Endothelial cell of umbilical vein (primary cell): ENCODE results near the gene GNL2. TPM values are rescaled to one million over a fixed set of nuclear protein-coding genes. Genes with fewer than 3 reads are reported as not detected.

Experiments used
- BruUV-seq: library from RNA; stranded (reverse); fragments of 400-500 nt; replicated peaks from 2 replicates; lab custom pipeline; 2021; lab: Mats Ljungman, UMichigan
- CTCF ChIA-PET: fragments of 300-600, 350-600 bp; sonication (Branson Sonifier 250); formaldehyde crosslinking; loops from one replicate; lab custom pipeline; 2021; ENCODE audit warnings: antibody characterized with exemption, inconsistent platforms; lab: Charles Lee
- POLR2A ChIA-PET: fragments of 300-600, 350-600 bp; sonication (Branson Sonifier 250); formaldehyde crosslinking; loops from one replicate; lab custom pipeline; 2021; ENCODE audit warnings: antibody characterized with exemption, inconsistent platforms; lab: Charles Lee
- DNase-seq: peaks from one replicate; pipeline ENCODE4 v3.0.0-alpha.2; 2011; ENCODE audit warnings: low read depth, low spot score
- FAIRE-seq: peaks from 2 replicates; lab custom pipeline; 2011; peaks lifted over from hg19 to GRCh38; lab: Jason Lieb, UNC
- H2AFZ ChIP-seq: 2 replicates; pipeline ENCODE4 v1.6.0; 2012; ENCODE audit warnings: low read depth, low read length, control low read depth, inconsistent platforms
- H3K27ac ChIP-seq: 2 replicates; pipeline ENCODE4 v1.5.1; 2011; ENCODE audit warnings: low read depth, mild to moderate bottlenecking, control low read depth, low read length, moderate library complexity; ENCODE audit not compliant: insufficient read depth
- H3K27me3 ChIP-seq, 2 experiments: 2 replicates each; pipeline versions ENCODE4 v1.6.0 to v1.6.1; 2011; ENCODE audit warnings: low read length in 2 of 2, mixed read lengths in 1 of 2; ENCODE audit not compliant: control insufficient read depth in 2 of 2, insufficient read depth in 2 of 2
- H3K36me3 ChIP-seq, 2 experiments: 2 replicates in 1 of 2; 3 replicates in 1 of 2; pipeline ENCODE4 v1.5.1; 2011; ENCODE audit warnings: low read length in 2 of 2, mild to moderate bottlenecking in 1 of 2, moderate library complexity in 1 of 2; ENCODE audit not compliant: control insufficient read depth in 2 of 2, insufficient read depth in 2 of 2; ENCODE audit errors: extremely low read depth in 1 of 2
- H3K4me1 ChIP-seq: 3 replicates; pipeline ENCODE4 v1.5.1; 2011; ENCODE audit warnings: mild to moderate bottlenecking, low read length; ENCODE audit not compliant: control insufficient read depth, insufficient read depth; ENCODE audit errors: extremely low read depth
- H3K4me2 ChIP-seq: 2 replicates; pipeline ENCODE4 v1.6.1; 2011; ENCODE audit warnings: low read length, control low read depth, mixed read lengths; ENCODE audit not compliant: insufficient read depth
- H3K4me3 ChIP-seq, 3 experiments: fragments of 200-600 bp in 1 of 3; sonication (generic), shearing (Covaris generic) in 1 of 3; replicated peaks in 1 of 3; 2 replicates each; pipeline ENCODE4 v1.5.1; 2011 to 2016; ENCODE audit warnings: control low read depth in 3 of 3, low read length in 3 of 3, mild to moderate bottlenecking in 2 of 3, inconsistent platforms in 1 of 3, low read depth in 1 of 3, moderate library complexity in 1 of 3; ENCODE audit not compliant: insufficient read depth in 1 of 3
- H3K79me2 ChIP-seq: 2 replicates; pipeline ENCODE4 v1.6.0; 2012; ENCODE audit warnings: low read length, inconsistent platforms; ENCODE audit not compliant: control insufficient read depth, insufficient read depth
- H3K9ac ChIP-seq: replicated peaks from 2 replicates; pipeline ENCODE3; 2011; ENCODE audit warnings: low read length, control low read depth; ENCODE audit not compliant: insufficient read depth; ENCODE audit errors: extremely low read depth
- H3K9me1 ChIP-seq: replicated peaks from 3 replicates; pipeline ENCODE4 v1.6.0; 2011; ENCODE audit warnings: mild to moderate bottlenecking, low read length; ENCODE audit not compliant: control insufficient read depth, insufficient read depth; ENCODE audit errors: extremely low read depth
- H3K9me3 ChIP-seq: replicated peaks from 2 replicates; pipeline ENCODE4 v1.5.1; 2012; ENCODE audit warnings: low read length, inconsistent platforms; ENCODE audit not compliant: control insufficient read depth, insufficient read depth
- H4K20me1 ChIP-seq: replicated peaks from 2 replicates; pipeline ENCODE3; 2011; ENCODE audit warnings: mild to moderate bottlenecking, low read length; ENCODE audit not compliant: control insufficient read depth, insufficient read depth; ENCODE audit errors: extremely low read depth
- EZH2 ChIP-seq: IDR thresholded peaks from 2 replicates; pipeline ENCODE4 v1.6.1; 2012; ENCODE audit warnings: borderline replicate concordance, low read depth, mild to moderate bottlenecking, moderate library complexity, low read length, inconsistent platforms; ENCODE audit not compliant: severe bottlenecking
- FOS ChIP-seq: IDR thresholded peaks from 2 replicates; pipeline ENCODE4 v1.6.1; 2011; ENCODE audit warnings: mild to moderate bottlenecking, low read length, moderate library complexity, borderline replicate concordance; ENCODE audit not compliant: insufficient read depth
- GATA2 ChIP-seq: IDR thresholded peaks from 2 replicates; pipeline ENCODE4 v1.7.0; 2011; ENCODE audit warnings: low read depth, mild to moderate bottlenecking, moderate library complexity, mixed read lengths, low read length; ENCODE audit not compliant: insufficient read length, insufficient read depth
- JUN ChIP-seq: IDR thresholded peaks from 2 replicates; pipeline ENCODE4 v1.6.1; 2011; ENCODE audit warnings: borderline replicate concordance, low read depth; ENCODE audit not compliant: insufficient read length, insufficient read depth
- MAX ChIP-seq: IDR thresholded peaks from 2 replicates; pipeline ENCODE4 v1.6.1; 2011; ENCODE audit not compliant: insufficient read depth, insufficient read length
- MYC ChIP-seq: IDR thresholded peaks from one replicate; pipeline ENCODE4 v1.6.1; 2011; ENCODE audit warnings: mild to moderate bottlenecking, low read depth, low read length
- POLR2A ChIP-seq: IDR thresholded peaks from 2 replicates; pipeline ENCODE4 v1.6.1; 2012; ENCODE audit warnings: low read depth, mild to moderate bottlenecking, control low read depth, low read length
- POLR2AphosphoS5 ChIP-seq: IDR thresholded peaks from 2 replicates; pipeline ENCODE4 v1.6.1; 2012; ENCODE audit warnings: low read depth, mild to moderate bottlenecking, control low read depth, low read length, moderate library complexity; ENCODE audit not compliant: insufficient read depth
- dilution Hi-C: fragments of 300-500 bp; cut with MboI; formaldehyde crosslinking; loops from one replicate; pipeline ENCODE4 v1.15.0; 2019; ENCODE audit warnings: low sequenced_read_pairs; ENCODE audit not compliant: extremely low pct_ligation_motif_present
- intact Hi-C: fragments of 100-400 bp; cut with micrococcal nuclease; formaldehyde crosslinking; loops from one replicate; pipeline ENCODE4 v1.10.0; 2022
- polyA plus RNA-seq, 4 experiments: library from polyadenylated mRNA; depleted of rRNA in 3 of 4; stranded (reverse) in 3 of 4; unstranded in 1 of 4; fragments of >200 nt; gene quantifications; 2 replicates each; pipeline versions ENCODE4 v1.2.1 to v1.2.3, GENCODE V29; 2011 to 2012; ENCODE audit warnings: missing spikeins in 1 of 4
- total RNA-seq: library from RNA; stranded (reverse); gene quantifications from 2 replicates; pipeline ENCODE4 v1.2.3, GENCODE V29; 2021
- TF ChIP-seq, protein P1 (sequence below), 2 donors: IDR thresholded peaks; 1 replicate in 1 of 2; 2 replicates in 1 of 2; pipeline ENCODE4 v1.5.1; 2011; ENCODE audit warnings: low read length in 2 of 2, mild to moderate bottlenecking in 2 of 2, moderate library complexity in 2 of 2, control low read depth in 1 of 2, inconsistent platforms in 1 of 2, low read depth in 1 of 2; ENCODE audit not compliant: insufficient read depth in 1 of 2; ENCODE audit errors: extremely low read depth in 1 of 2

Gene GNL2
- total and polyA plus RNA-seq, 2 donors (not counting 3 experiments of a cell fraction or from before 2014, with no cell fraction given): 18.0 to 55.5 TPM

DNA sequence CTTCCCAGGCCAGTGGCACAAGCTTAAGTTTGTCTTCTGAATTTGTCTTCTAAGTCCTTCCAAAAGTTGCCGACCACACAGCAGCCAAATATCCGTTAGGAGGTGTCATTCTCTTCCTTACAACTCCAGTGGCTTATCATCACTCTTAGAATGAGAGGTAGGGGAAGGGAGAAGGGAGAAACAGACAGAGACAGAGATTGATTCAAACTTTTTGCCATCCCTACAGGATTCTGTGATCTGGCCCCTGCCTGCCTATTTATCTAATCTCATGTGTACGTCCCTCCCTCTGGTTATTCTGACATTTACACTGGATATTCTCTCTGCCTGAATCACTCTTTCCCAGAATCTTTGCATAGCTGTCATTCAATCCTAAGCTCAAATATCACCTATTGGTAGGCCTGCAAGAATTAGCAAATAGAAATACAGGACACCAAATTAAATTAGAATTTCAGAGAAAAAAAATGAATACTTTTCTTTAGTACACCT lies 488 bp upstream of the GNL2 start:
- peak overlapping the region; percentile 37 to 89 (median 75) for H3K4me3 ChIP-seq
- dilution Hi-C loops: no loop called here
- CTCF ChIA-PET: interaction anchor here (0.9 to 2.2 kb wide), 4 partner anchors 20 to 94 kb away, joined by 3 to 5 read pairs (median 4); a partner anchor contains a TSS
- no peaks in the 10 kb centered on the region for H4K20me1 ChIP-seq
- peaks cover 7% of the 10 kb centered on the region in 2 experiments for H3K36me3 ChIP-seq
- H3K79me2 ChIP-seq: peaks cover 37% of the 10 kb centered on the region
- intact Hi-C loops: loop anchor here (1.0 to 10.0 kb wide), 4 partner anchors 35 to 399 kb away; partner anchors contain the start of gene SF3A3
- TSS peak; percentile 54 for BruUV-seq
- TF ChIP-seq GATA2 (no peak), POLR2AphosphoS5 (no peak), FOS (no peak)
- TF ChIP-seq, protein P1, sequence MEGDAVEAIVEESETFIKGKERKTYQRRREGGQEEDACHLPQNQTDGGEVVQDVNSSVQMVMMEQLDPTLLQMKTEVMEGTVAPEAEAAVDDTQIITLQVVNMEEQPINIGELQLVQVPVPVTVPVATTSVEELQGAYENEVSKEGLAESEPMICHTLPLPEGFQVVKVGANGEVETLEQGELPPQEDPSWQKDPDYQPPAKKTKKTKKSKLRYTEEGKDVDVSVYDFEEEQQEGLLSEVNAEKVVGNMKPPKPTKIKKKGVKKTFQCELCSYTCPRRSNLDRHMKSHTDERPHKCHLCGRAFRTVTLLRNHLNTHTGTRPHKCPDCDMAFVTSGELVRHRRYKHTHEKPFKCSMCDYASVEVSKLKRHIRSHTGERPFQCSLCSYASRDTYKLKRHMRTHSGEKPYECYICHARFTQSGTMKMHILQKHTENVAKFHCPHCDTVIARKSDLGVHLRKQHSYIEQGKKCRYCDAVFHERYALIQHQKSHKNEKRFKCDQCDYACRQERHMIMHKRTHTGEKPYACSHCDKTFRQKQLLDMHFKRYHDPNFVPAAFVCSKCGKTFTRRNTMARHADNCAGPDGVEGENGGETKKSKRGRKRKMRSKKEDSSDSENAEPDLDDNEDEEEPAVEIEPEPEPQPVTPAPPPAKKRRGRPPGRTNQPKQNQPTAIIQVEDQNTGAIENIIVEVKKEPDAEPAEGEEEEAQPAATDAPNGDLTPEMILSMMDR (IDR thresholded peaks at IDR 0.05; ENCODE audit: extremely low read depth in 1 of 2, insufficient read depth in 1 of 2, low read depth in 1 of 2, low read length in 2 of 2): no peak
- no peak for FAIRE-seq
- POLR2A ChIA-PET: interaction anchor here (1.4 kb wide), 1 partner anchor 94 kb away, joined by 5 read pairs; a partner anchor contains a TSS
- peak overlapping the region; percentile 94 for H2AFZ ChIP-seq
- H3K27me3 ChIP-seq: peaks cover 1 to 9% of the 10 kb centered on the region in 2 experiments
- H3K9me1 ChIP-seq: no peaks in the 10 kb centered on the region
- peak overlapping the region; percentile 89 for H3K4me2 ChIP-seq
- peak overlapping the region; percentile 30 for H3K27ac ChIP-seq
- H3K9ac ChIP-seq: peak overlapping the region; percentile 42
- H3K9me3 ChIP-seq: no peaks in the 10 kb centered on the region
- peaks cover 17% of the 10 kb centered on the region for H3K4me1 ChIP-seq
- no peak for DNase-seq

DNA sequence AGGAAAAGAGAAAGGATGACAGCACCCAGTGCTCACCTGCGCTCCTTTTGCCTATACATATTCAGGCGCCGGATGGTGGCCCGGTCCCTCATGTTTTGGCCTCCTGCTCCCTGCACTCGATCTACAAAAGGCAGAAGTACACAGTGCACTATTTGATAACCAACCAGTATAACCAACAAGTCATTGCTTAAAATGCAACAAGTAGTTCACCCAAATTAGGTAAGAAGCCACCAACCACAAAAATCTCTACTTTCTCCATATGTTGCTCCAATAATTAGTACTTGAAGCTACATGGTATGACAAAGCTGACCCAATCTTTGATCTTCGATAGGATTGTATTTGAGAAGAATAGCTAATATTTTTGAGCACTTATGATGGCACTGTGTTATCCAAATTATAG lies 2.0 kb downstream of the GNL2 start:
- Histone ChIP-seq H3K9ac (no peak overlapping the region), H3K79me2 (peaks cover 43% of the 10 kb centered on the region), H2AFZ (no peak overlapping the region), H3K27ac (no peak overlapping the region), H3K4me1 (peaks cover 17% of the 10 kb centered on the region), H4K20me1 (no peaks in the 10 kb centered on the region), H3K9me3 (no peaks in the 10 kb centered on the region), H3K4me2 (peak overlapping the region; percentile 84), H3K4me3 (no peak overlapping the region), H3K27me3 (peaks cover 0 to 6% of the 10 kb centered on the region in 2 experiments), H3K36me3 (peaks cover 12 to 18% of the 10 kb centered on the region in 2 experiments), H3K9me1 (no peaks in the 10 kb centered on the region)
- TF ChIP-seq EZH2 (no peak), FOS (no peak), MAX (no peak), POLR2AphosphoS5 (no peak), POLR2A (no peak), JUN (no peak), GATA2 (no peak), MYC (no peak)
- TF ChIP-seq, protein P1 (IDR thresholded peaks at IDR 0.05; ENCODE audit: extremely low read depth in 1 of 2, insufficient read depth in 1 of 2, low read depth in 1 of 2, low read length in 2 of 2): no peak
- ChIA-PET POLR2A (no interaction called here), CTCF (interaction anchor here (1.1 to 1.2 kb wide), 3 partner anchors 9 to 88 kb away, joined by 3 read pairs; no protein-coding TSS in a partner anchor)
- intact Hi-C loops: loop anchor here (10.0 kb wide), 1 partner anchor 401 kb away; the partner anchor contains the start of gene SF3A3
- BruUV-seq: no TSS peak
- no peak for FAIRE-seq
- DNase-seq: no peak
- dilution Hi-C loops: no loop called here
